ENCODE measurements around the gene CAT.

The CAT gene

GRCh38 chr11:34458525-34458924 is 19.8 kb downstream of the CAT start:
- DNase-seq, result no peak

GRCh38 chr11:34459507-34460162 is 20.9 kb downstream of the CAT start:
- no peak for DNase-seq

- peak in 1 of 58 donors; percentile 4 for DNase-seq
Measured at GRCh38 chr11:34460278-34460677, 21.5 kb downstream of the CAT start.

- no peak for DNase-seq
Measured at GRCh38 chr11:34461215-34461614, 22.5 kb downstream of the CAT start.

- DNase-seq, result peak in 4 of 58 donors; percentile 2 to 20 (median 8)
Measured at GRCh38 chr11:34464591-34465051, 25.9 kb downstream of the CAT start.

GRCh38 chr11:34466802-34467488 is 28.2 kb downstream of the CAT start:
- DNase-seq, result no peak

GRCh38 chr11:34468209-34468841 is 29.6 kb downstream of the CAT start:
- no peak for DNase-seq

- no peak for DNase-seq
Measured at GRCh38 chr11:34473603-34474169, 35.0 kb downstream of the CAT start.

GRCh38 chr11:34475656-34476055 is 36.9 kb downstream of the CAT start:
- no peak for DNase-seq

GRCh38 chr11:34476849-34477248 is 38.1 kb downstream of the CAT start:
- no peak for DNase-seq

GRCh38 chr11:34478845-34479663 is 40.3 kb downstream of the CAT start:
- no peak for DNase-seq

GRCh38 chr11:34480314-34480713 is 41.6 kb downstream of the CAT start:
- no peak for DNase-seq

- DNase-seq, result no peak
Measured at GRCh38 chr11:34481307-34481706, 42.6 kb downstream of the CAT start.

GRCh38 chr11:34483106-34483874 is 44.6 kb downstream of the CAT start:
- DNase-seq, result no peak

- no peak for DNase-seq
Measured at GRCh38 chr11:34487430-34487829, 48.7 kb downstream of the CAT start.

GRCh38 chr11:34488855-34489557 is 50.3 kb downstream of the CAT start:
- DNase-seq, result no peak

- no peak for DNase-seq
Measured at GRCh38 chr11:34490304-34490703, 51.6 kb downstream of the CAT start.

- DNase-seq, result peak in 34 of 58 donors; percentile 2 to 72 (median 14)
Measured at GRCh38 chr11:34492806-34493414, 54.2 kb downstream of the CAT start.

- DNase-seq, result no peak
Measured at GRCh38 chr11:34493468-34493867, 54.7 kb downstream of the CAT start.
